HEK293 (cell line): ENCODE results near the gene NIN.

Experiments
- CTCF ChIP-seq: fragments of 450-650 bp; formaldehyde crosslinking; IDR thresholded peaks from 2 replicates; pipeline ENCODE4 v1.5.1; 2016; ENCODE audit warnings: missing biosample characterization, missing genetic modification characterization
- KLF16 ChIP-seq: fragments of 450-650 bp; formaldehyde crosslinking; IDR thresholded peaks from 2 replicates; pipeline ENCODE4 v1.5.1; 2017; ENCODE audit warnings: missing biosample characterization, missing genetic modification characterization
- SP7 ChIP-seq: fragments of 450-650 bp; formaldehyde crosslinking; IDR thresholded peaks from 2 replicates; pipeline ENCODE4 v1.5.1; 2016; ENCODE audit warnings: missing biosample characterization, missing genetic modification characterization
- ZBTB48 ChIP-seq: fragments of 450-650 bp; formaldehyde crosslinking; IDR thresholded peaks from 2 replicates; pipeline ENCODE4 v1.5.1; 2016; ENCODE audit warnings: missing biosample characterization, missing genetic modification characterization
- ZNF175 ChIP-seq: fragments of 450-650 bp; formaldehyde crosslinking; IDR thresholded peaks from 2 replicates; pipeline ENCODE4 v1.5.1; 2016; ENCODE audit warnings: missing biosample characterization, missing genetic modification characterization
- ZNF747 ChIP-seq: fragments of 450-650 bp; formaldehyde crosslinking; IDR thresholded peaks from 2 replicates; pipeline ENCODE4 v1.5.1; 2016; ENCODE audit warnings: missing biosample characterization, missing genetic modification characterization
- ZNF785 ChIP-seq: fragments of 450-650 bp; formaldehyde crosslinking; IDR thresholded peaks from 2 replicates; pipeline ENCODE4 v1.5.1; 2016; ENCODE audit warnings: missing biosample characterization, missing genetic modification characterization

- no peak for TF ChIP-seq CTCF (tag by site-specific recombination)
- TF ChIP-seq KLF16 (tag by site-specific recombination): no peak
- no peak for TF ChIP-seq ZNF175 (tag by site-specific recombination)
- no peak for TF ChIP-seq ZNF747 (tag by site-specific recombination)
- no peak for TF ChIP-seq SP7 (tag by site-specific recombination)
- TF ChIP-seq ZBTB48 (tag by site-specific recombination): no peak
- no peak for TF ChIP-seq ZNF785 (tag by site-specific recombination)
These were observed 13.4 kb upstream of the NIN start for GRCh38 chr14:50844391-50844790.
